Measurements from ENCODE around the gene TDO2.

Gene TDO2

GRCh38 chr4:155879767-155880166 lies 23.7 kb upstream of the TDO2 start:
- DNase-seq (no peak), ATAC-seq (ENCODE audit: insufficient read depth, low read depth) (no peak)
- TF ChIP-seq EZH2 (IDR thresholded peaks at IDR 0.05; ENCODE audit: borderline replicate concordance, low read depth, low read length, severe bottlenecking) = no peak
- no peak for TF ChIP-seq CTCF (IDR thresholded peaks at IDR 0.05; ENCODE audit: borderline replicate concordance, extremely low read depth, low read length, poor library complexity, severe bottlenecking)
- Histone ChIP-seq H4K20me1 (ENCODE audit: insufficient read depth, low read length) (no peaks in the 10 kb centered on the region), H3K4me1 (ENCODE audit: insufficient read depth, low read length) (no peaks in the 10 kb centered on the region), H3K79me2 (ENCODE audit: insufficient read depth, low read length) (no peaks in the 10 kb centered on the region), H3K4me2 (ENCODE audit: insufficient read depth, low read length) (no peak overlapping the region), H3K9ac (ENCODE audit: low read depth, low read length) (no peak overlapping the region), H3K27me3 (ENCODE audit: insufficient read depth, low read length, poor library complexity) (no peaks in the 10 kb centered on the region), H3K27ac (ENCODE audit: low read length) (no peak overlapping the region), H3K9me3 (ENCODE audit: insufficient read depth, low read length, severe bottlenecking) (no peaks in the 10 kb centered on the region), H2AFZ (ENCODE audit: low read depth, low read length) (no peak overlapping the region), H3K4me3 (ENCODE audit: low read depth in 1 of 2, low read length in 2 of 2) (no peak overlapping the region), H3K36me3 (ENCODE audit: insufficient read depth, low read length) (no peaks in the 10 kb centered on the region)

GRCh38 chr4:155881555-155881954 lies 21.9 kb upstream of the TDO2 start:
- Histone ChIP-seq H3K79me2 (ENCODE audit: insufficient read depth, low read length) (no peaks in the 10 kb centered on the region), H3K27ac (ENCODE audit: low read length) (no peak overlapping the region), H3K4me2 (ENCODE audit: insufficient read depth, low read length) (no peak overlapping the region), H3K27me3 (ENCODE audit: insufficient read depth, low read length, poor library complexity) (no peaks in the 10 kb centered on the region), H3K9me3 (ENCODE audit: insufficient read depth, low read length, severe bottlenecking) (no peaks in the 10 kb centered on the region), H3K4me3 (ENCODE audit: low read depth in 1 of 2, low read length in 2 of 2) (no peak overlapping the region), H3K9ac (ENCODE audit: low read depth, low read length) (no peak overlapping the region), H3K4me1 (ENCODE audit: insufficient read depth, low read length) (no peaks in the 10 kb centered on the region), H4K20me1 (ENCODE audit: insufficient read depth, low read length) (no peaks in the 10 kb centered on the region), H3K36me3 (ENCODE audit: insufficient read depth, low read length) (no peaks in the 10 kb centered on the region), H2AFZ (ENCODE audit: low read depth, low read length) (no peak overlapping the region)
- ATAC-seq (ENCODE audit: insufficient read depth, low read depth) (no peak), DNase-seq (no peak)
- TF ChIP-seq CTCF (IDR thresholded peaks at IDR 0.05; ENCODE audit: borderline replicate concordance, extremely low read depth, low read length, poor library complexity, severe bottlenecking) (no peak), EZH2 (IDR thresholded peaks at IDR 0.05; ENCODE audit: borderline replicate concordance, low read depth, low read length, severe bottlenecking) (no peak)

- Histone ChIP-seq H3K79me2 (ENCODE audit: insufficient read depth, low read length) (no peaks in the 10 kb centered on the region), H4K20me1 (ENCODE audit: insufficient read depth, low read length) (no peaks in the 10 kb centered on the region), H3K4me1 (ENCODE audit: insufficient read depth, low read length) (no peaks in the 10 kb centered on the region), H3K9me3 (ENCODE audit: insufficient read depth, low read length, severe bottlenecking) (no peaks in the 10 kb centered on the region), H3K36me3 (ENCODE audit: insufficient read depth, low read length) (no peaks in the 10 kb centered on the region), H3K9ac (ENCODE audit: low read depth, low read length) (no peak overlapping the region), H2AFZ (ENCODE audit: low read depth, low read length) (no peak overlapping the region), H3K4me2 (ENCODE audit: insufficient read depth, low read length) (no peak overlapping the region), H3K27me3 (ENCODE audit: insufficient read depth, low read length, poor library complexity) (no peaks in the 10 kb centered on the region), H3K27ac (ENCODE audit: low read length) (no peak overlapping the region), H3K4me3 (ENCODE audit: low read depth in 1 of 2, low read length in 2 of 2) (no peak overlapping the region)
- no peak for DNase-seq
- no peak for ATAC-seq (ENCODE audit: insufficient read depth, low read depth)
- TF ChIP-seq EZH2 (IDR thresholded peaks at IDR 0.05; ENCODE audit: borderline replicate concordance, low read depth, low read length, severe bottlenecking) (no peak), CTCF (IDR thresholded peaks at IDR 0.05; ENCODE audit: borderline replicate concordance, extremely low read depth, low read length, poor library complexity, severe bottlenecking) (no peak)
Observed at GRCh38 chr4:155883895-155884294, 19.6 kb upstream of the TDO2 start.

- Histone ChIP-seq H3K27me3 (ENCODE audit: insufficient read depth, low read length, poor library complexity) (no peaks in the 10 kb centered on the region), H3K27ac (ENCODE audit: low read length) (no peak overlapping the region), H2AFZ (ENCODE audit: low read depth, low read length) (no peak overlapping the region), H3K4me2 (ENCODE audit: insufficient read depth, low read length) (no peak overlapping the region), H3K4me3 (ENCODE audit: low read depth in 1 of 2, low read length in 2 of 2) (no peak overlapping the region), H3K9ac (ENCODE audit: low read depth, low read length) (no peak overlapping the region), H3K79me2 (ENCODE audit: insufficient read depth, low read length) (no peaks in the 10 kb centered on the region), H3K9me3 (ENCODE audit: insufficient read depth, low read length, severe bottlenecking) (no peaks in the 10 kb centered on the region), H4K20me1 (ENCODE audit: insufficient read depth, low read length) (no peaks in the 10 kb centered on the region), H3K4me1 (ENCODE audit: insufficient read depth, low read length) (no peaks in the 10 kb centered on the region), H3K36me3 (ENCODE audit: insufficient read depth, low read length) (no peaks in the 10 kb centered on the region)
- TF ChIP-seq CTCF (IDR thresholded peaks at IDR 0.05; ENCODE audit: borderline replicate concordance, extremely low read depth, low read length, poor library complexity, severe bottlenecking) (no peak), EZH2 (IDR thresholded peaks at IDR 0.05; ENCODE audit: borderline replicate concordance, low read depth, low read length, severe bottlenecking) (no peak)
- ATAC-seq (ENCODE audit: insufficient read depth, low read depth) = no peak
- DNase-seq = no peak
Observed at GRCh38 chr4:155885666-155886065, 17.8 kb upstream of the TDO2 start.
